ENCODE results near the gene LRRC45. TPM values are rescaled to one million over a fixed set of nuclear protein-coding genes. Genes with fewer than 3 reads are reported as not detected.

The LRRC45 gene
- total and polyA plus RNA-seq, 2 donors (not counting 3 experiments of a cell fraction or from before 2014, with no cell fraction given) = 7.6 to 22.9 TPM

GRCh38 chr17:82079001-82079677, 56.0 kb downstream of the LRRC45 start:
- CTCF ChIA-PET = no interaction called here
- Histone ChIP-seq H3K27ac (ENCODE audit: insufficient read depth, low read depth, low read length) (no peak overlapping the region), H3K4me3 (replicated peaks in 1 of 3; ENCODE audit: insufficient read depth in 1 of 3, low read depth in 1 of 3, low read length in 3 of 3) (no peak overlapping the region), H3K4me1 (ENCODE audit: control insufficient read depth, extremely low read depth, insufficient read depth, low read length) (no peaks in the 10 kb centered on the region), H3K9ac (replicated peaks; ENCODE audit: extremely low read depth, insufficient read depth, low read length) (no peak overlapping the region), H3K79me2 (ENCODE audit: control insufficient read depth, insufficient read depth, low read length) (no peaks in the 10 kb centered on the region), H3K9me1 (replicated peaks; ENCODE audit: control insufficient read depth, extremely low read depth, insufficient read depth, low read length) (no peaks in the 10 kb centered on the region), H3K27me3 (ENCODE audit: control insufficient read depth in 2 of 2, insufficient read depth in 2 of 2, low read length in 2 of 2) (no peaks in the 10 kb centered on the region), H3K4me2 (ENCODE audit: insufficient read depth, low read length) (no peak overlapping the region), H3K36me3 (ENCODE audit: control insufficient read depth in 2 of 2, extremely low read depth in 1 of 2, insufficient read depth in 2 of 2, low read length in 2 of 2) (peaks cover 27 to 46% of the 10 kb centered on the region in 2 experiments), H4K20me1 (replicated peaks; ENCODE audit: control insufficient read depth, extremely low read depth, insufficient read depth, low read length) (no peaks in the 10 kb centered on the region), H3K9me3 (replicated peaks; ENCODE audit: control insufficient read depth, insufficient read depth, low read length) (no peaks in the 10 kb centered on the region), H2AFZ (ENCODE audit: low read depth, low read length) (no peak overlapping the region)
- DNase-seq (ENCODE audit: low read depth, low spot score) (no peak), FAIRE-seq (no peak)
- intact Hi-C loops (cut with micrococcal nuclease) (no loop called here), dilution Hi-C loops (cut with MboI; ENCODE audit: extremely low pct_ligation_motif_present, low sequenced_read_pairs) (no loop called here)
- no TSS peak for BruUV-seq (replicated peaks)
- POLR2A ChIA-PET = no interaction called here
- TF ChIP-seq GATA2 (IDR thresholded peaks at IDR 0.05; ENCODE audit: insufficient read depth, insufficient read length, low read depth, low read length) (no peak), EZH2 (IDR thresholded peaks at IDR 0.05; ENCODE audit: borderline replicate concordance, low read depth, low read length, severe bottlenecking) (no peak), POLR2AphosphoS5 (IDR thresholded peaks at IDR 0.05; ENCODE audit: insufficient read depth, low read depth, low read length) (no peak), MAX (IDR thresholded peaks at IDR 0.05; ENCODE audit: insufficient read depth, insufficient read length) (no peak), JUN (IDR thresholded peaks at IDR 0.05; ENCODE audit: borderline replicate concordance, insufficient read depth, insufficient read length, low read depth) (no peak), FOS (IDR thresholded peaks at IDR 0.05; ENCODE audit: borderline replicate concordance, insufficient read depth, low read length) (no peak), MYC (IDR thresholded peaks at IDR 0.05; ENCODE audit: low read depth, low read length) (no peak), POLR2A (IDR thresholded peaks at IDR 0.05; ENCODE audit: low read depth, low read length) (no peak), CTCF (IDR thresholded peaks at IDR 0.05; ENCODE audit: extremely low read depth in 1 of 2, insufficient read depth in 1 of 2, low read depth in 1 of 2, low read length in 2 of 2) (no peak)

Measured in endothelial cell of umbilical vein (primary cell).